PC-3 (cell line): ENCODE data around the gene SH3RF3. TPM values are rescaled to one million over a fixed set of nuclear protein-coding genes. Genes with fewer than 3 reads are reported as not detected.

Experiments
- ATAC-seq: fragments of 200-7000 bp; cut with Tn5 transposase; 2 replicates; pipeline ENCODE4 v1.9.1; 2020; ENCODE audit warnings: mild to moderate bottlenecking, moderate library complexity
- BruUV-seq: library from RNA; stranded (reverse); fragments of 400-500 nt; replicated peaks from 2 replicates; lab custom pipeline; 2021; lab: Mats Ljungman, UMichigan
- CTCF ChIA-PET: fragments of 300-600 bp; sonication (Branson Sonifier 250); formaldehyde crosslinking; loops from one replicate; lab custom pipeline; 2022; ENCODE audit warnings: antibody characterized with exemption; lab: Charles Lee
- POLR2A ChIA-PET: fragments of 300-600 bp; sonication (Branson Sonifier 250); formaldehyde crosslinking; loops from one replicate; lab custom pipeline; 2022; ENCODE audit warnings: antibody characterized with exemption; ENCODE audit not compliant: unreplicated experiment; lab: Charles Lee
- DNase-seq: peaks from one replicate; pipeline ENCODE4 v3.0.0-alpha.2; 2015
- H2AFZ ChIP-seq: fragments of 300-600 bp; sonication (generic); 2 replicates; pipeline ENCODE4 v1.6.0; 2016; ENCODE audit warnings: antibody characterized with exemption, low read length
- H3F3A ChIP-seq: fragments of 300-600 bp; sonication (generic); one replicate; pipeline ENCODE4 v1.6.0; 2017; ENCODE audit warnings: antibody characterized with exemption, low read length, control low read depth, mild to moderate bottlenecking; ENCODE audit not compliant: unreplicated experiment
- H3K27ac ChIP-seq: fragments of 300-600 bp; sonication (generic); 2 replicates; pipeline ENCODE4 v1.5.1; 2016; ENCODE audit warnings: mild to moderate bottlenecking, low read length
- H3K27me3 ChIP-seq: fragments of 300-600 bp; sonication (generic); 2 replicates; pipeline ENCODE4 v1.6.1; 2016; ENCODE audit warnings: low read length, mixed read lengths
- H3K36me3 ChIP-seq: fragments of 300-600 bp; sonication (generic); 2 replicates; pipeline ENCODE4 v1.6.1; 2016; ENCODE audit warnings: low read depth, mixed run types, low read length, mixed read lengths
- H3K4me1 ChIP-seq: fragments of 300-600 bp; sonication (generic); 2 replicates; pipeline ENCODE4 v1.5.1; 2016; ENCODE audit warnings: low read length; ENCODE audit not compliant: insufficient read depth
- H3K4me2 ChIP-seq: fragments of 300-600 bp; sonication (generic); 2 replicates; pipeline ENCODE4 v1.6.0; 2016; ENCODE audit warnings: low read length
- H3K4me3 ChIP-seq: fragments of 300-600 bp; sonication (generic); 2 replicates; pipeline ENCODE4 v1.5.1; 2016; ENCODE audit warnings: mild to moderate bottlenecking, low read length, mixed read lengths
- H3K79me2 ChIP-seq: fragments of 300-600 bp; sonication (generic); 2 replicates; pipeline ENCODE4 v1.6.1; 2017; ENCODE audit warnings: low read length, mixed read lengths
- H3K9ac ChIP-seq: fragments of 300-600 bp; sonication (generic); 2 replicates; pipeline ENCODE4 v1.6.0; 2016; ENCODE audit warnings: mild to moderate bottlenecking, low read length
- H3K9me2 ChIP-seq: fragments of 300-600 bp; sonication (generic); replicated peaks from 2 replicates; pipeline ENCODE4 v1.6.1; 2016; ENCODE audit warnings: mixed run types, low read length, mixed read lengths
- H3K9me3 ChIP-seq: fragments of 300-600 bp; sonication (generic); 2 replicates; pipeline ENCODE4 v1.6.1; 2016; ENCODE audit warnings: low read length, mixed read lengths
- H4K20me1 ChIP-seq: fragments of 300-600 bp; sonication (generic); 2 replicates; pipeline ENCODE4 v1.6.1; 2016; ENCODE audit warnings: low read length, mixed read lengths
- EZH2 ChIP-seq: fragments of 300-600 bp; sonication (generic); IDR thresholded peaks from one replicate; pipeline ENCODE4 v1.6.1; 2017; ENCODE audit warnings: antibody characterized with exemption, mild to moderate bottlenecking, low read length; ENCODE audit not compliant: unreplicated experiment
- EZH2phosphoT487 ChIP-seq: fragments of 300-600 bp; sonication (generic); IDR thresholded peaks from 2 replicates; pipeline ENCODE4 v1.6.1; 2018; ENCODE audit warnings: mild to moderate bottlenecking, antibody characterized with exemption, low read length, borderline replicate concordance
- intact Hi-C: fragments of 100-400 bp; cut with micrococcal nuclease; formaldehyde crosslinking; loops from 2 replicates; pipeline ENCODE4 v1.9.0; 2023
- total RNA-seq: library from RNA; depleted of rRNA; stranded (reverse); fragments of >200 nt; gene quantifications from 2 replicates; pipeline ENCODE4 v1.2.3, GENCODE V29; 2014
- TF ChIP-seq, protein P1 (sequence below): fragments of 300-600 bp; sonication (generic); conservative IDR thresholded peaks from 2 replicates; pipeline ENCODE4 v1.5.1; 2017; ENCODE audit warnings: antibody characterized with exemption, low read depth, mild to moderate bottlenecking, low read length

The SH3RF3 gene
- total RNA-seq, 1 experiment from 2014 or later: 11.7 TPM

DNA sequence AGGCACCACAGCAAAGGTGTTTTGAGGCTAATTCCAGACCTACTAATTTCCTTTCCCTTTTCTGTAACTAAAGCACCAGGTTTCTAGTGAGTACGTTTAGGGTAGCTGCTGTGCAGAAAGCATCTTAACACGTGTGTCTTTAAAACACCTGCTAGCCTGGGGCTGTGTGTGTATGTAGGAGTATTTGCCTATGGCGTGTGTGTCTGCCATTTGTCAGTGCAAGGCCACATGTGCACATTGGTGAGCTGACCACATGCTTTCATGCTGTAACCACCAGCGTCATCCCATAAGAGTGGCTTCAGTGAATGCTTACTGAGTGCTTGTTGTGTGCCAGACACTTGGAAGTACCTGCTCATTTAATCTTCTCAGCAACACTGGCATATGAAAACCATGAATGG, 243.2 kb downstream of the SH3RF3 start:
- ChIA-PET CTCF (no interaction called here), POLR2A (no interaction called here)
- no peak overlapping the region for H3K9ac ChIP-seq
- no peaks in the 10 kb centered on the region for H3K27me3 ChIP-seq
- no peak overlapping the region for H3K27ac ChIP-seq
- H3K9me2 ChIP-seq: no peaks in the 10 kb centered on the region
- no peaks in the 10 kb centered on the region for H3K79me2 ChIP-seq
- no peak for DNase-seq
- no peak overlapping the region for H2AFZ ChIP-seq
- H3K4me2 ChIP-seq: no peak overlapping the region
- no peaks in the 10 kb centered on the region for H4K20me1 ChIP-seq
- H3K4me1 ChIP-seq: peaks cover 11% of the 10 kb centered on the region
- H3K36me3 ChIP-seq: no peaks in the 10 kb centered on the region
- no peaks in the 10 kb centered on the region for H3K9me3 ChIP-seq
- no peaks in the 10 kb centered on the region for H3F3A ChIP-seq
- no peak overlapping the region for H3K4me3 ChIP-seq
- TF ChIP-seq EZH2: no peak
- TF ChIP-seq, protein P1, sequence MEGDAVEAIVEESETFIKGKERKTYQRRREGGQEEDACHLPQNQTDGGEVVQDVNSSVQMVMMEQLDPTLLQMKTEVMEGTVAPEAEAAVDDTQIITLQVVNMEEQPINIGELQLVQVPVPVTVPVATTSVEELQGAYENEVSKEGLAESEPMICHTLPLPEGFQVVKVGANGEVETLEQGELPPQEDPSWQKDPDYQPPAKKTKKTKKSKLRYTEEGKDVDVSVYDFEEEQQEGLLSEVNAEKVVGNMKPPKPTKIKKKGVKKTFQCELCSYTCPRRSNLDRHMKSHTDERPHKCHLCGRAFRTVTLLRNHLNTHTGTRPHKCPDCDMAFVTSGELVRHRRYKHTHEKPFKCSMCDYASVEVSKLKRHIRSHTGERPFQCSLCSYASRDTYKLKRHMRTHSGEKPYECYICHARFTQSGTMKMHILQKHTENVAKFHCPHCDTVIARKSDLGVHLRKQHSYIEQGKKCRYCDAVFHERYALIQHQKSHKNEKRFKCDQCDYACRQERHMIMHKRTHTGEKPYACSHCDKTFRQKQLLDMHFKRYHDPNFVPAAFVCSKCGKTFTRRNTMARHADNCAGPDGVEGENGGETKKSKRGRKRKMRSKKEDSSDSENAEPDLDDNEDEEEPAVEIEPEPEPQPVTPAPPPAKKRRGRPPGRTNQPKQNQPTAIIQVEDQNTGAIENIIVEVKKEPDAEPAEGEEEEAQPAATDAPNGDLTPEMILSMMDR: no peak
- TF ChIP-seq EZH2phosphoT487: no peak
- no peak for ATAC-seq
- BruUV-seq: no TSS peak
- intact Hi-C loops: no loop called here

GRCh38 chr2:109372614-109373013, 243.6 kb downstream of the SH3RF3 start:
- Histone ChIP-seq H4K20me1 (no peaks in the 10 kb centered on the region), H2AFZ (no peak overlapping the region), H3K4me3 (no peak overlapping the region), H3K27ac (no peak overlapping the region), H3K79me2 (no peaks in the 10 kb centered on the region), H3K9me3 (no peaks in the 10 kb centered on the region), H3K9ac (no peak overlapping the region), H3F3A (no peaks in the 10 kb centered on the region), H3K27me3 (no peaks in the 10 kb centered on the region), H3K36me3 (no peaks in the 10 kb centered on the region), H3K9me2 (no peaks in the 10 kb centered on the region), H3K4me1 (peaks cover 11% of the 10 kb centered on the region), H3K4me2 (no peak overlapping the region)
- TF ChIP-seq, protein P1: no peak
- TF ChIP-seq EZH2 (no peak), EZH2phosphoT487 (no peak)
- DNase-seq (no peak), ATAC-seq (no peak)
- BruUV-seq: no TSS peak
- intact Hi-C loops: no loop called here
- POLR2A ChIA-PET: no interaction called here
- CTCF ChIA-PET: no interaction called here

DNA sequence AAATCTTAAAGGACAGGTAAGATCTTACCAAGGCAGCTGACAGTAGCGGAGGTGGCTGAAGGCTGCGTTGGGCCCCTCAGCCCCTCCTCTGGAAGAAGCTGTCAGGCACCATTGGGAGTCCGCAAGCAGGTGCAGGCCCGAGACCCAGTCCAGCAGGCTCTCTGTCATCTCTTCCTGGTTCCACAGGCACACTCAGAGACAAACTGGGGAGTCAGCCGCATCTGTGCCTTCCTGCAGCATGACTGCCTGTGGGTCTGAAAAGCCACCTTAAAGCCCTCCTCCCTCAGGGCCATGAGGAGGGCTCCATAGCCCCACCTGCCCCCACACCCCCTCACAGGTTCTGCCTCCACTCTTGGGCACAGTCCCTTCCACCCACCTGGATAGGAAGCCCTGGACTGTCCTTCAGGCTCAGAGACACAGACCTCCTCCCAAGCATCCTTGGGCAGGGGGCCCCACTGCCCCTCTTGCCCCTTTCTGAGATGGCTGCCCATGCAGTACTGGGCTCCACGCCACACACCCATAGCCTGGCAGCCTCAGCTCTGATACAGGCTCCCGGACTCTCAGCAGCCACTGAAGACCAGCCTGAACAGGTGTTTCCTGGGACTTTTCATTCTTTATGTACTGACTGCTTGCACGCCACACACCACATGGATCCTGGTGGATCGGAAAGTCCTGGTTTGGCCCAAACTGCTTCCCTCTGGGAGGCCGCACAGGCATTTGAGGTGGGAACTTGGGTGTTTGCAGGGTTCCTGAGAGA, 245.0 kb downstream of the SH3RF3 start:
- no peak for DNase-seq
- Histone ChIP-seq H3K36me3 (no peaks in the 10 kb centered on the region), H4K20me1 (no peaks in the 10 kb centered on the region), H2AFZ (no peak overlapping the region), H3K9me3 (no peaks in the 10 kb centered on the region), H3K4me3 (no peak overlapping the region), H3K79me2 (no peaks in the 10 kb centered on the region), H3K4me1 (peaks cover 11% of the 10 kb centered on the region), H3K27ac (no peak overlapping the region), H3K9ac (no peak overlapping the region), H3K4me2 (no peak overlapping the region), H3K27me3 (no peaks in the 10 kb centered on the region), H3K9me2 (no peaks in the 10 kb centered on the region), H3F3A (no peaks in the 10 kb centered on the region)
- intact Hi-C loops: no loop called here
- ChIA-PET CTCF (no interaction called here), POLR2A (no interaction called here)
- no peak for ATAC-seq
- BruUV-seq: no TSS peak
- TF ChIP-seq, protein P1: no peak
- TF ChIP-seq EZH2phosphoT487: no peak
- no peak for TF ChIP-seq EZH2
